Heart left ventricle (tissue), 16 donors: Measurements from ENCODE around the gene AIF1L. TPM values are rescaled to one million over a fixed set of nuclear protein-coding genes. Genes with fewer than 3 reads are reported as not detected.

Experiments
- ATAC-seq, 4 donors: fragments of 200-7000 bp; cut with Tn5 transposase; one replicate each; pipeline ENCODE4 v1.9.1; 2020 to 2022; ENCODE audit warnings: moderate library complexity in 4 of 4, mild to moderate bottlenecking in 3 of 4, moderate number of reproducible peaks in 1 of 4
- DNase-seq, 5 donors: peaks; one replicate each; pipeline ENCODE4 v3.0.0-alpha.2; 2020
- H3K27ac ChIP-seq, 12 donors: fragments of 200-600 bp; sonication (generic) in 4 of 12; one replicate each; pipeline versions ENCODE4 v1.5.0 to v1.8.0; 2016 to 2022; ENCODE audit warnings: mild to moderate bottlenecking in 2 of 12
- H3K27me3 ChIP-seq, 9 donors: fragments of 200-600 bp; sonication (generic) in 2 of 9; one replicate each; pipeline versions ENCODE4 v1.5.1 to v1.8.0; 2016 to 2022; ENCODE audit warnings: mild to moderate bottlenecking in 3 of 9
- H3K36me3 ChIP-seq, 9 donors: fragments of 200-600 bp; sonication (generic) in 2 of 9; one replicate each; pipeline versions ENCODE4 v1.5.0 to v1.8.0; 2018 to 2022; ENCODE audit warnings: mild to moderate bottlenecking in 2 of 9
- H3K4me1 ChIP-seq, 12 donors: fragments of 200-600 bp; sonication (generic) in 4 of 12; one replicate each; pipeline versions ENCODE4 v1.5.0 to v1.8.0; 2016 to 2022; ENCODE audit warnings: mild to moderate bottlenecking in 3 of 12
- H3K4me3 ChIP-seq, 12 donors: fragments of 200-600 bp; sonication (generic) in 4 of 12; one replicate each; pipeline versions ENCODE4 v1.5.0 to v1.8.0; 2017 to 2022; ENCODE audit warnings: mild to moderate bottlenecking in 9 of 12, moderate library complexity in 4 of 12
- H3K9me3 ChIP-seq, 12 donors: fragments of 200-600 bp; sonication (generic) in 4 of 12; one replicate each; pipeline versions ENCODE4 v1.5.0 to v1.8.0; 2016 to 2022; ENCODE audit warnings: mild to moderate bottlenecking in 1 of 12
- POLR2A ChIP-seq, 2 donors: fragments of 450-650 bp; IDR thresholded peaks; one replicate each; pipeline ENCODE4 v1.6.1; 2017; ENCODE audit warnings: antibody characterized with exemption in 2 of 2, mild to moderate bottlenecking in 2 of 2, moderate library complexity in 2 of 2
- WGBS, 4 donors: extraction: QIAGEN DNeasy Blood & Tissue Kit in 2 of 4; methylation state at CpG; one replicate each; pipeline versions ENCODE4 v1.1.5 to v1.1.7; 2013 to 2018; 5-methylcytosine and 5-hydroxymethylcytosine counted together
- intact Hi-C, 10 donors: fragments of 100-400 bp; cut with DNase I; formaldehyde crosslinking; loops; one replicate each; pipeline versions ENCODE4 v1.11.1 to v1.14.2; 2022
- polyA plus RNA-seq, 2 donors: library from polyadenylated mRNA; stranded (reverse); fragments of 200-250 nt; gene quantifications; one replicate each; pipeline ENCODE4 v1.2.3, GENCODE V29; 2013
- total RNA-seq, 9 donors: library from RNA; depleted of rRNA in 2 of 9; stranded (reverse); fragments of >200 nt in 2 of 9; fragmentation: NEBNext Ultra II Directional in 3 of 9; extraction: Animal tissue kit (Norgen Biotek cat#: 25700) in 3 of 9; gene quantifications; one replicate each; pipeline versions ENCODE4 v1.1.0 to v1.2.4, GENCODE V29; 2016 to 2023
- TF ChIP-seq, protein P1 (sequence below), 12 donors: fragments of 200-600 bp; sonication (generic) in 4 of 12; IDR thresholded peaks; one replicate each; pipeline versions ENCODE4 v1.5.0 to v1.8.0; 2018 to 2022; ENCODE audit warnings: antibody characterized with exemption in 12 of 12, mild to moderate bottlenecking in 5 of 12
- donor health status: ischemic (EF 13 %, LVEDD 7.1; RV severe dilation, severe dysfunction).
- donor health status: healthy with polysubstance abuse.
- donor health status: DM: no; HTN: yes; CAD: no.
- donor health status: DM: no; HTN: no; CAD: no.
- donor health status: ischemic (EF 25% LVEDD 6.9; RV normal size, moderate dysfunction).
- donor health status: ischemic (EF 25% LVEDD 5.7; RV mildly dilated, moderate dysfunction).
- donor health status: healthy.
- donor health status: DM: yes; HTN: yes; CAD: no.
- donor health status: ischemic (EF 35%, LVEDD 5.7; RV mildly dilated, moderate dysfunction).
- donor health status: nonischemic (EF 11% LVEDD 7.7; RV severe dilation, severe dysfunction).
- donor health status: DM: yes; HTN: yes; CAD: no.
- donor health status: PGD.
- donor health status: ischemic (EF 29% LVEDD 5.4; RV normal size, mild dysfunction).
- donor health status: nonischemic (EF 23%, LVEDD 6.1; RV moderate dilation, normal function).

The AIF1L gene
- total and polyA plus RNA-seq, 11 donors = 12.1 to 93.8 (median 23.1) TPM

DNA sequence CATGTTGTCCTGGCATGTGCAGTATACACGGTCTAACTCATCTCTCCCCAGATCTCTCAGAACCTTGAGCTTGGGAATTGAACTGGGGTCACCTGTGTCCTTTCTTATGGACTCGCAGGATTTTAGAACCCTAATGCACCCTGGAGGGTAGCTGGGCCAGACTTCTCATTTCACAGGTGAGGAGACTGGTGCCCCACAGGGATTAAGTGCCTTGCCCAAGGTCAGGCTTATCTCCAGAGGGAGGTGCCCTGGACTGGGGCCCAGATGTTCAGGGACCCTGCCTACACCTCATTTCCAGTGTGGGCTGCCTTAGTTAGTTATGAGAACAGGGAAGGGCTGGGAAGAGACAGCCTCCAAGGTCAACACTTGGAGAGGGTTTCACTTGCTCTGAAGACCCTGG, 25.0 kb downstream of the AIF1L start:
- no peaks in the 10 kb centered on the region for H3K27me3 ChIP-seq
- intact Hi-C loops = loop anchor here in 2 of 10 donors (5.0 to 10.0 kb wide), 2 partner anchors 54 to 67 kb away; no protein-coding TSS in a partner anchor
- H3K27ac ChIP-seq = no peak overlapping the region
- 83 to 91% (median 86%) methylated on average over 2 of the region's 2 CpGs for WGBS, 4 donors
- DNase-seq = no peak
- H3K4me1 ChIP-seq = peaks cover 4 to 33% (median 14%) of the 10 kb centered on the region in 12 donors
- no peak overlapping the region for H3K4me3 ChIP-seq
- ATAC-seq = no peak
- H3K9me3 ChIP-seq = no peaks in the 10 kb centered on the region
- TF ChIP-seq, protein P1, sequence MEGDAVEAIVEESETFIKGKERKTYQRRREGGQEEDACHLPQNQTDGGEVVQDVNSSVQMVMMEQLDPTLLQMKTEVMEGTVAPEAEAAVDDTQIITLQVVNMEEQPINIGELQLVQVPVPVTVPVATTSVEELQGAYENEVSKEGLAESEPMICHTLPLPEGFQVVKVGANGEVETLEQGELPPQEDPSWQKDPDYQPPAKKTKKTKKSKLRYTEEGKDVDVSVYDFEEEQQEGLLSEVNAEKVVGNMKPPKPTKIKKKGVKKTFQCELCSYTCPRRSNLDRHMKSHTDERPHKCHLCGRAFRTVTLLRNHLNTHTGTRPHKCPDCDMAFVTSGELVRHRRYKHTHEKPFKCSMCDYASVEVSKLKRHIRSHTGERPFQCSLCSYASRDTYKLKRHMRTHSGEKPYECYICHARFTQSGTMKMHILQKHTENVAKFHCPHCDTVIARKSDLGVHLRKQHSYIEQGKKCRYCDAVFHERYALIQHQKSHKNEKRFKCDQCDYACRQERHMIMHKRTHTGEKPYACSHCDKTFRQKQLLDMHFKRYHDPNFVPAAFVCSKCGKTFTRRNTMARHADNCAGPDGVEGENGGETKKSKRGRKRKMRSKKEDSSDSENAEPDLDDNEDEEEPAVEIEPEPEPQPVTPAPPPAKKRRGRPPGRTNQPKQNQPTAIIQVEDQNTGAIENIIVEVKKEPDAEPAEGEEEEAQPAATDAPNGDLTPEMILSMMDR (IDR thresholded peaks at IDR 0.05) = no peak
- TF ChIP-seq POLR2A (IDR thresholded peaks at IDR 0.05) = no peak
- H3K36me3 ChIP-seq = peaks cover 0 to 43% (median 18%) of the 10 kb centered on the region in 9 donors

DNA sequence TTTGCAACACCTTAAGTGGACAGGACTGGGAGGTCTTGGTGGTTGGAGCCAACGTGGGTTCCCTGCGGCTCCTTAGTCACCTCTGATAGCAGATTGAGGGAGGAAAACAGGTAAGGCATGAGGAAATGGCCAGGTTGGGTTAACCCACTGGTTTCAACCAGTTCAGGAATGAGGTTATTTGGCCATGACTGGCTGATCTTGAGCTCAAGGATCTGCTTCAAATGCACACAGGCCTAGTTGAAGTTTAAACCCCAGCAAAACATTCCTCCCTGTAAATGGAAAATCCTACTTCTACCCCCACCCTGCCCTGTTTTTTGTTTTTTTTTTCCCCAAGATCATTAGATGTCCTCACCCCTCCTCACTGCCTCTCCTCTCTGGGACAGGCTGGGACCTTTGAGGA, 25.8 kb downstream of the AIF1L start:
- intact Hi-C loops = loop anchor here in 2 of 10 donors (5.0 to 10.0 kb wide), 2 partner anchors 55 to 67 kb away; no protein-coding TSS in a partner anchor
- DNase-seq = no peak
- ATAC-seq = no peak
- 81 to 94% (median 93%) methylated on average over 2 of the region's 2 CpGs for WGBS, 4 donors
- peaks cover 8 to 35% (median 20%) of the 10 kb centered on the region in 12 donors for H3K4me1 ChIP-seq
- no peaks in the 10 kb centered on the region for H3K27me3 ChIP-seq
- H3K4me3 ChIP-seq = no peak overlapping the region
- H3K36me3 ChIP-seq = peaks cover 0 to 44% (median 19%) of the 10 kb centered on the region in 9 donors
- H3K27ac ChIP-seq = no peak overlapping the region
- H3K9me3 ChIP-seq = no peaks in the 10 kb centered on the region
- TF ChIP-seq POLR2A (IDR thresholded peaks at IDR 0.05) = no peak
- TF ChIP-seq, protein P1 (IDR thresholded peaks at IDR 0.05) = no peak

DNA sequence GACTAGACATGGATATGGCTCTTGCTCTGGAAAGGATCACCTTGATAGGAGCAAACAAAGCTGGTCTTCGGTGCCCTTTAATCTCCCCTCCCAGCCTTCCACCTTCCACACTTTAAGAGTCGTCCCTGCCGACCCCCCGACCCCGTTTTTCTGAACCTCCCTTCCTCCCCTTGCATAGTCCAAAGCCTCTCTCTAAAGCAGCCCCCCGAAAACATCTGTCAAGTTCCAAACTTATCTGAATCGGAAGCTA, 28.6 kb downstream of the AIF1L start:
- TF ChIP-seq, protein P1 (IDR thresholded peaks at IDR 0.05) = no peak
- no peak for TF ChIP-seq POLR2A (IDR thresholded peaks at IDR 0.05)
- DNase-seq = no peak
- intact Hi-C loops = loop anchor here in 6 of 10 donors (2.0 to 10.0 kb wide), 4 partner anchors 66 to 70 kb away; no protein-coding TSS in a partner anchor
- 1 to 2% (median 1%) methylated on average over 7 of the region's 7 CpGs for WGBS, 4 donors
- ATAC-seq = peak in 2 of 4 donors; percentile 6 to 7
- no peaks in the 10 kb centered on the region for H3K9me3 ChIP-seq
- peak overlapping the region; percentile 49 to 91 (median 80) for H3K27ac ChIP-seq
- H3K4me1 ChIP-seq = peaks cover 0 to 22% (median 15%) of the 10 kb centered on the region in 12 donors
- no peaks in the 10 kb centered on the region for H3K27me3 ChIP-seq
- peak overlapping the region; percentile 12 to 99 (median 87) for H3K4me3 ChIP-seq
- H3K36me3 ChIP-seq = peaks cover 0 to 52% (median 39%) of the 10 kb centered on the region in 9 donors

DNA sequence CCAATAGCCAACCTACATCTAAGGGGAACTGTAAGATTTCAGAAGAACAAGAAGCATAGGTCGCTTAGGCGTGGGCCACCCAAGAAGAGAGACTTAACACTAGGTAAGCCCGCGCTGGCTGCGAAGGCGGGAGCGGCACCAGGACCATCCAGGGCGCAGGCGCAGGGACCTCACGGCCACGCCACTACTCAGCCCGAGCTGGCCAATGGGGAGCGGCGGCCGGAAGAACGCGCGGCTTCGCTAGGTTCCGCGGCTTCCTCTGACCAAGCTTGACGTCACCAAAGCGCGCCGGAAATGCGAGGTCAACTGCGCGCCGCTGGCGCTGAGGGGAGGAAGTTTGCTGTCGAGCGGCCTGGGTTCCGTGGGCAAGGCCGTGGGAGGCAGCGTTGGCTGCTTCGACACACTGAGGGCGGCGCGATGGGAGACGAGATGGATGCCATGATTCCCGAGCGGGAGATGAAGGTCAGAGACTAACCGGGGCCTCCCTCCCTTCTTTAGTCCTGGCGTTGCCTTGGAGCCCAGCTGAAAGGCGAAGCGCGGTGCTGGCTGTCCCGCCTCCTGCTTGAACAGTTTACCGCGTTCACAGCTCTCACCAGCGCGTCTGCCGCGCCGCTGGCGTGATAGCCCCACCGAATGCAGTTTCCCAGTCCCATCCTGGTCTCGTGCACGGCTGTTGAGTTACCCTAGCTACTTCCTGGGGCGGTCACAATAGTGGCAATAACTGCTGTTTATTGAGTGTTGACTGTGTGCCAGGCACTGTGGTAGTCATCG, 29.1 kb downstream of the AIF1L start, which contains the start of gene NUP214:
TSS of gene NUP214 (plus strand) at position 299 of the 771 bp plus-strand sequence. CDS start at position 418, 119 bp downstream.
- ATAC-seq (peak; percentile 99 to 100 (median 99)), DNase-seq (peak; percentile 99 to 100 (median 99))
- H3K27me3 ChIP-seq = no peaks in the 10 kb centered on the region
- peaks cover 0 to 22% (median 15%) of the 10 kb centered on the region in 12 donors for H3K4me1 ChIP-seq
- peak in 1 of 2 donors; percentile 85 for TF ChIP-seq POLR2A (IDR thresholded peaks at IDR 0.05)
- TF ChIP-seq, protein P1 (IDR thresholded peaks at IDR 0.05) = no peak
- peaks cover 0 to 57% (median 41%) of the 10 kb centered on the region in 9 donors for H3K36me3 ChIP-seq
- intact Hi-C loops = loop anchor here in 6 of 10 donors (2.0 to 10.0 kb wide), 4 partner anchors 67 to 71 kb away; no protein-coding TSS in a partner anchor
- H3K27ac ChIP-seq = peak within 1 kb of the TSS; percentile 59 to 91 (median 80)
- no peaks in the 10 kb centered on the region for H3K9me3 ChIP-seq
- WGBS, 4 donors = 0% methylated on average over 35 to 61 of the region's 61 CpGs
- peak within 1 kb of the TSS; percentile 55 to 99 (median 87) for H3K4me3 ChIP-seq
